HG03432 (cell line): ENCODE measurements around the gene ZNF320.
"Not testable (repeated sequence)": the region's sequence is repeated elsewhere in the genome, so short reads cannot be mapped to it uniquely, and the experiment has no call there.

Experiments used
- ATAC-seq: cut with Tn5 transposase; IDR thresholded peaks from one replicate; pipeline ENCODE4 v1.9.1; 2021; ENCODE audit warnings: mild to moderate bottlenecking, moderate library complexity; ENCODE audit not compliant: unreplicated experiment

The ZNF320 gene

GRCh38 chr19:52897138-52897935 lies at the start of gene ZNF320:
Gene ZNF320, minus strand, starts transcription at chr19:52897635. Its CDS starts 7,380 bp downstream, at chr19:52890255.
- peak; percentile 95 for ATAC-seq

- no peak for ATAC-seq
These were observed 49.2 kb upstream of the ZNF320 start for GRCh38 chr19:52946322-52947310.

GRCh38 chr19:52945652-52946321 lies 48.4 kb upstream of the ZNF320 start:
- no peak for ATAC-seq

GRCh38 chr19:52944703-52945493 lies 47.5 kb upstream of the ZNF320 start:
- not testable (repeated sequence) for ATAC-seq

- ATAC-seq, result no peak
These were observed 46.6 kb upstream of the ZNF320 start for GRCh38 chr19:52943884-52944643.

GRCh38 chr19:52943134-52943883 lies 45.9 kb upstream of the ZNF320 start:
- ATAC-seq, result no peak

GRCh38 chr19:52942386-52943133 lies 45.1 kb upstream of the ZNF320 start:
- peak; percentile 96 for ATAC-seq

- peak; percentile 27 for ATAC-seq
These were observed 44.5 kb upstream of the ZNF320 start for GRCh38 chr19:52941941-52942385.

GRCh38 chr19:52941523-52941922 lies 44.1 kb upstream of the ZNF320 start:
- not testable (repeated sequence) for ATAC-seq

GRCh38 chr19:52940905-52941304 lies 43.5 kb upstream of the ZNF320 start:
- not testable (repeated sequence) for ATAC-seq

GRCh38 chr19:52938761-52939160 lies 41.3 kb upstream of the ZNF320 start:
- ATAC-seq, result no peak

- ATAC-seq, result no peak
These were observed 39.5 kb upstream of the ZNF320 start for GRCh38 chr19:52936954-52937325.

GRCh38 chr19:52936151-52936953 lies 38.9 kb upstream of the ZNF320 start:
- ATAC-seq, result no peak

- ATAC-seq, result no peak
These were observed 38.0 kb upstream of the ZNF320 start for GRCh38 chr19:52935434-52935833.

- not testable (repeated sequence) for ATAC-seq
These were observed 27.2 kb upstream of the ZNF320 start for GRCh38 chr19:52924641-52925040.

GRCh38 chr19:52923778-52924593 lies 26.6 kb upstream of the ZNF320 start:
- no peak for ATAC-seq
